ENCODE data around the gene TXNRD2. TPM values are rescaled to one million over a fixed set of nuclear protein-coding genes. Genes with fewer than 3 reads are reported as not detected.

Gene TXNRD2
- polyA plus RNA-seq, 1 donor from 2014 or later = 4.1 TPM

DNA sequence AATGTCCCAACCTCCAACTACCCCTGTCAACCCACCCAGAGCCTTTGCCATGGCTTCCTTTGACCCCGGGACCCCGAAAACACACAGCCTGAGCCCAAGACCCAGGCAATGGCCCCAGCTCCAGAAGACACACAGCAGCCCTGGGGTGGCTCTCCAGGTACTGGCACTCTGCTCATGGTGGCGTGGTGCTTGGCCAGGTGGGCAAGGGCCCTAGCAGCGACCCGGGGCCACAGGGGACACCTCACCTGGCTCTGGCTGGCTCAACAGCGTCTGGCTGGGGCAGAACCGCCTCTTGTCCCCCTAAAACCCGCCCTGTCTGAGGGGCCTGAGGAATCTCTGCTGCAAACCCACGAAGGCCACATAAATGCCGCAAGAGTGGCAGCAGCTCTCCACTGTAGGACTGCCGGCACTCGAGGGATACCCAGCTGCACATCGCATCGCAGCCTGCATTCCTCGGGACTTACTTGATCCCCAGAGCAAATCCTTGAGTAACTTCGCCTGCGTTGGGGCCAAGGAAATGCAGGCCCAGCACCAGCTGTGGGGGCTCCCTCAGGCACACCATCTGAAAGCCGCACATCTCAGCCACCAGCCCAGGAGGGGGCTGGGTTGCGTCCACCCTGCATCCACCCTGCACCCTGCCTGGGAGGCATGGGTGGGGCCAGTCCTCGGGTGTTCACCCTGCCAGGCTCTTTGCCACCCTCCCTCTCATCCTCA lies 63.8 kb downstream of the TXNRD2 start:
- Histone ChIP-seq H3K79me2 (replicated peaks; ENCODE audit: insufficient read depth, low read length) (no peaks in the 10 kb centered on the region), H2AFZ (ENCODE audit: low read depth, low read length) (no peak overlapping the region)

GRCh38 chr22:19876941-19877625 lies 64.5 kb downstream of the TXNRD2 start:
- Histone ChIP-seq H3K36me3 (ENCODE audit: insufficient read depth, low read length) (no peaks in the 10 kb centered on the region), H2AFZ (ENCODE audit: low read depth, low read length) (no peak overlapping the region), H4K20me1 (ENCODE audit: insufficient read depth) (no peaks in the 10 kb centered on the region)

More for the DNA sequence above, 63.8 kb downstream of the TXNRD2 start:
- Histone ChIP-seq H3K4me3 (ENCODE audit: low read length) (no peak overlapping the region), H3K9ac (ENCODE audit: low read length) (no peak overlapping the region), H3K27me3 (ENCODE audit: insufficient read depth, low read depth, low read length) (no peaks in the 10 kb centered on the region), H4K20me1 (ENCODE audit: insufficient read depth) (no peaks in the 10 kb centered on the region), H3F3A (ENCODE audit: insufficient read depth, low read length, poor library complexity, severe bottlenecking) (no peaks in the 10 kb centered on the region), H3K9me3 (ENCODE audit: low read length) (no peaks in the 10 kb centered on the region), H3K27ac (ENCODE audit: low read length) (no peak overlapping the region), H3K4me2 (ENCODE audit: low read length) (no peak overlapping the region), H3K9me2 (ENCODE audit: insufficient read depth, low read length) (no peaks in the 10 kb centered on the region), H3K36me3 (ENCODE audit: insufficient read depth, low read length) (no peaks in the 10 kb centered on the region)
- no peak for TF ChIP-seq MXI1 (conservative IDR thresholded peaks at IDR 0.05; ENCODE audit: poor library complexity, severe bottlenecking)
- TF ChIP-seq RAD21 (conservative IDR thresholded peaks at IDR 0.05) = no peak
- TF ChIP-seq EP300 (conservative IDR thresholded peaks at IDR 0.05; ENCODE audit: poor library complexity, severe bottlenecking) = no peak
- no peak for TF ChIP-seq EZH2 (IDR thresholded peaks at IDR 0.05; ENCODE audit: borderline replicate concordance, insufficient read depth, low read length, poor library complexity, severe bottlenecking)
- TF ChIP-seq, protein P1, sequence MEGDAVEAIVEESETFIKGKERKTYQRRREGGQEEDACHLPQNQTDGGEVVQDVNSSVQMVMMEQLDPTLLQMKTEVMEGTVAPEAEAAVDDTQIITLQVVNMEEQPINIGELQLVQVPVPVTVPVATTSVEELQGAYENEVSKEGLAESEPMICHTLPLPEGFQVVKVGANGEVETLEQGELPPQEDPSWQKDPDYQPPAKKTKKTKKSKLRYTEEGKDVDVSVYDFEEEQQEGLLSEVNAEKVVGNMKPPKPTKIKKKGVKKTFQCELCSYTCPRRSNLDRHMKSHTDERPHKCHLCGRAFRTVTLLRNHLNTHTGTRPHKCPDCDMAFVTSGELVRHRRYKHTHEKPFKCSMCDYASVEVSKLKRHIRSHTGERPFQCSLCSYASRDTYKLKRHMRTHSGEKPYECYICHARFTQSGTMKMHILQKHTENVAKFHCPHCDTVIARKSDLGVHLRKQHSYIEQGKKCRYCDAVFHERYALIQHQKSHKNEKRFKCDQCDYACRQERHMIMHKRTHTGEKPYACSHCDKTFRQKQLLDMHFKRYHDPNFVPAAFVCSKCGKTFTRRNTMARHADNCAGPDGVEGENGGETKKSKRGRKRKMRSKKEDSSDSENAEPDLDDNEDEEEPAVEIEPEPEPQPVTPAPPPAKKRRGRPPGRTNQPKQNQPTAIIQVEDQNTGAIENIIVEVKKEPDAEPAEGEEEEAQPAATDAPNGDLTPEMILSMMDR (IDR thresholded peaks at IDR 0.05; ENCODE audit: poor library complexity, severe bottlenecking) = no peak
- TF ChIP-seq TAF1 (IDR thresholded peaks at IDR 0.05; ENCODE audit: low read depth) = no peak
- TF ChIP-seq POLR2AphosphoS5 (IDR thresholded peaks at IDR 0.05) = no peak
- no peak for TF ChIP-seq REST (IDR thresholded peaks at IDR 0.05; ENCODE audit: borderline replicate concordance)
- TF ChIP-seq SMC3 (conservative IDR thresholded peaks at IDR 0.05; ENCODE audit: poor library complexity) = no peak

More at GRCh38 chr22:19876941-19877625, 64.5 kb downstream of the TXNRD2 start:
- Histone ChIP-seq H3K4me3 (ENCODE audit: low read length) (no peak overlapping the region), H3K9ac (ENCODE audit: low read length) (no peak overlapping the region), H3K9me3 (ENCODE audit: low read length) (no peaks in the 10 kb centered on the region), H3K4me2 (ENCODE audit: low read length) (no peak overlapping the region), H3K27ac (ENCODE audit: low read length) (no peak overlapping the region), H3K27me3 (ENCODE audit: insufficient read depth, low read depth, low read length) (no peaks in the 10 kb centered on the region), H3F3A (ENCODE audit: insufficient read depth, low read length, poor library complexity, severe bottlenecking) (no peaks in the 10 kb centered on the region), H3K79me2 (replicated peaks; ENCODE audit: insufficient read depth, low read length) (no peaks in the 10 kb centered on the region), H3K9me2 (ENCODE audit: insufficient read depth, low read length) (no peaks in the 10 kb centered on the region)
- TF ChIP-seq, protein P1 (IDR thresholded peaks at IDR 0.05; ENCODE audit: poor library complexity, severe bottlenecking) = no peak
- TF ChIP-seq MXI1 (conservative IDR thresholded peaks at IDR 0.05; ENCODE audit: poor library complexity, severe bottlenecking) (no peak), POLR2AphosphoS5 (IDR thresholded peaks at IDR 0.05) (no peak), RAD21 (conservative IDR thresholded peaks at IDR 0.05) (no peak)
